GM18873 (cell line): ENCODE data around the gene FAM76A.
"Not testable (repeated sequence)": the region's sequence is repeated elsewhere in the genome, so short reads cannot be mapped to it uniquely, and the experiment has no call there.

Experiments used
- ATAC-seq: cut with Tn5 transposase; IDR thresholded peaks from one replicate; pipeline ENCODE4 v1.9.1; 2021; ENCODE audit warnings: mild to moderate bottlenecking, moderate library complexity, moderate number of reproducible peaks; ENCODE audit not compliant: unreplicated experiment, low FRiP score

The FAM76A gene

GRCh38 chr1:27773826-27774445, 48.2 kb downstream of the FAM76A start:
- no peak for ATAC-seq

DNA sequence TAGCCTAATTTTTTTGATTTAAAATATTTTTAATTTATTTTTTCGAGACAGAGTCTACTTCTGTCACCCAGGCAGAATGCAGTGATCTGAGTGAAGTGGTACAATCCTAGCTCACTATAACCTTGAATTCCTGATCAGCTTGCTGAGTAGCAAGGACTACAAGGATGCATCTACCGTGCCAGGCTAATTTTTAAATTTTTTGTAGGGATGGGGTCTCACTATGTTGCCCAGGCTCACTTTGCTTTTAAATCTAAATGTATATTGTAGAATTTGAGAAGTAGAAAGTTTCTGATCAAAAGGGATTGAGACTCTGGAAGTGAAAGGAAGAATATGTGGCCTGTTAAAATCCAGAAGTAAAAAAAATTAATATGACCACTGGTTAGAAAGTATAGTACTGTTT, 48.9 kb downstream of the FAM76A start:
- ATAC-seq, result no peak

- ATAC-seq, result not testable (repeated sequence)
Observed at GRCh38 chr1:27775336-27775735, 49.6 kb downstream of the FAM76A start.

- not testable (repeated sequence) for ATAC-seq
Observed at GRCh38 chr1:27776276-27776675, 50.5 kb downstream of the FAM76A start.

- no peak for ATAC-seq
Observed at GRCh38 chr1:27778056-27778455, 52.3 kb downstream of the FAM76A start.

DNA sequence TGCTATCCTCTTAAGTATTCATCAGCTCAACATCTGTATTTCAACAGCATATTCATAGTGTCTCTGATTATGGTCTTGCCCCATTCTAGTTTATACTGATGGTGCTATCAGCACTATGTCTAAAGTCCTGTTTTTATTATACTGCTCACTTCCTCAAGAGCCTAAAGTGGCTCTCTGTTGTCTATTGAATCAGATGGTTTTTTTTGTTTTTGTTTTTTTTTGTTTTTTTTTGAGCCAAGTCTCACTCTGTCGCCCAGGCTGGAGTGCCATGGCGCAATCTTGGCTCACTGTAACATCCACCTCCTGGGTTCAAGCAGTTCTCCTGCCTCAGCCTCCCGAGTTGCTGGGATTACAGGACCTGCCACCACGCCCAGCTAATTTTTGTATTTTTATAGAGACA, 53.4 kb downstream of the FAM76A start:
- ATAC-seq, result no peak

DNA sequence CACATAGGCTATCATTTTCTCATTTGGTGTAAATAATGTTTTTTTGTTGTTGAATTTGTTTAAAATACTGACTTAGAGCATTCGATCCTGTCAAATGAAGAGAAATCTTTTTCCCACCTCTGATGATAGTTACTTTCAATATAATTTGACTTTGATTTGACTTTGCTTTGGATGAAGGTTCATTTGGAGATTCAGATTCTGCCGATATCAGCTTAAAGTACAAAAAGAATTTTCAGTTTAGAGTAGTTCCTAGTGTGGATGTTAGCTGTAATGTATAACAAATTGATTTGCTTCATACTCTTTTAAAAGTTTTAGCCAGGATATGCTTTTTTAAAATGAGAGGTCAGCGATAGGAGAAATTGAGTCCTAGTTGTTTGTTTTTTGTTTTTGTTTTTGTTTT, 57.2 kb downstream of the FAM76A start:
- no peak for ATAC-seq

DNA sequence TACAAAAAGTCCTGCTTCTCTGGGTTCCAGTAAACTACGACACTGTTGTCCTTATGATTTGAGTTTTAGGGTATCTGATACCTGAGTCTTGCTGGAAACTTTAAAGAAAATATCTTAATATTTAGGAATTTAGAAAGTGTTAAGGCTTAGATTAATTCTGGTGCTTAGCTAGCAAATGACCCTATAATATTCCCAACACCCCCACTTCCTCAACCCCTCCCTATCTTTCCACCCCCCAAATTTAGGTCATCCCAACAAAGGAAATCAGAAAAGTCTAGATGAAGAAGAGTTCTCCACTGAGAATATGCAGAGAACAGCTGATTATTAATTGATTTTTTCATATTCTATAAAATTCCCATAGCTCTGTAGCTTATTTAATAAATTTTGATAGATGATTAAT, 58.9 kb downstream of the FAM76A start:
- ATAC-seq, result no peak

GRCh38 chr1:27785781-27786455, 60.2 kb downstream of the FAM76A start:
- no peak for ATAC-seq

DNA sequence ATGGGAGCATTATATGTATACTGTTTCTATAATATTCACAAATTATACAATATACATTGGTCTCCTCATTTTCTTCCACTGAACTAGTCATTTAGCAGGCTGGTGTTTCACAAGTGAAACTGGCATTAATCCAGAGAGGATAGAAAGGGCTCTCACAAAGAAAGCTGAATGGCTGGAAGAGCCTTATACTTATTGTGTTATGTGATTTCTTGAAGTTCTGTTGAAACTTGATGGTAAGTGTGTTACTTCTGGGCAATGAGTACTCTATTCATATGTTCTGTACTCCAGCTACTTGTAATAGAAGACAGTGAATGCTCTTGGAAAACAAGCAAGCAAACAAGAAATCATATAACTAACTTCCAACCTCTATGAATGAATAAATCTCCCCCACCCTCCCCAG, 62.1 kb downstream of the FAM76A start:
- no peak for ATAC-seq

- ATAC-seq, result no peak
Observed at GRCh38 chr1:27789540-27790041, 63.8 kb downstream of the FAM76A start.

DNA sequence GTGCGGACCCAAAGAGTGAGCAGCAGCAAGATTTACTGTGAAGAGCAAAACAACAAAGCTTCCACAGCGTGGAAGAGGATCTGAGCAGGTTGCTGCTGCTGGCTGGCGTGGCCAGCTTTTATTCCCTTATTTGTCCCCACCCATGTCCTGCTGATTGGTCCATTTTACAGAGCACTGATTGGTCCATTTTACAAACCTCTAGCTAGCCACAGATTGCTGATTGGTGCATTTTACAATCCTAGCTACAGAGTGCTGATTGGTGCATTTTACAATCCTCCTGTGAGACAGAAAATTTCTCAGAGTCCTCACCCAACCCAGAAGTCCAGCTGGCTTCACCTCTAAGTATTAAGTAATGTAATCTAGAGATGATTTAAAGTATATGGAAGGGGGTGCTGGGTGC, 64.5 kb downstream of the FAM76A start:
- not testable (repeated sequence) for ATAC-seq

GRCh38 chr1:27795601-27796000, 69.8 kb downstream of the FAM76A start:
- ATAC-seq, result no peak

DNA sequence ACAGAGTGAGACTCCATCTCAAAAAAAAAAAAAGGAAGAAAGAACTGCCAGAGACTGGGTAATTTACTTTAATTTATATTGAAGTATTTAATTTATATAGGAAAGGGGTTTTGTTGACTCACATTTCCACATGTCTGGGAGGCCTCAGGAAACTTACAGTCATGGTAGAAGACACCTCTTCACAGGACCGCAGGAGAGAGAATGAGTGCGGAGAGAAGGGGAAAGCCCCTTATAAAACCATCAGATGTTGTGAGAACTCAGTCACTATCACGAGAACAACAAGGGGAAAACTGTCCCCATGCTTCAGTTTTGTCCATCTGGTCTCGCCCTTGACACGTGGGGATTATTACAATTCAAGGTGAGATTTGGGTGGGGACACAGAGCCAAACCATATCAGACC, 79.0 kb downstream of the FAM76A start:
- no peak for ATAC-seq

- ATAC-seq, result no peak
Observed at GRCh38 chr1:27806758-27807157, 81.0 kb downstream of the FAM76A start.

GRCh38 chr1:27807385-27807784, 81.6 kb downstream of the FAM76A start:
- ATAC-seq, result no peak

DNA sequence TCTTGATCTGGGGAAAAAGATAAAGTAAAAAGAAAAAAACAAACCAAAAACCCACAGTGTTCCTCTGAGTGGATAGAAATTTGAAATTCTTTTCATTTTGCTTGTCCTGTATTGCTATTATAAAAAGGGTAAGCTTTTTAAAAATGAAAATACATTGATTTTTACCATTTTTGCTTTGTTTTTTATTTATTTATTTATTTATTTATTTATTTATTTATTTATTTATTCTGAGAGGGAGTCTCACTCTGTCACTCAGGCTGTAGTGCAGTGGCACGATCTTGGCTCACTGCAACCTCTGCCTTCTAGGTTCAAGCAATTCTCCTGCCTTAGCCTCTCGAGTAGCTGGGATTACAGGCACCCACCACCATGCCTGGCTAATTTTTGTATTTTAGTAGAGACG, 82.4 kb downstream of the FAM76A start:
- ATAC-seq, result not testable (repeated sequence)

- no peak for ATAC-seq
Observed at GRCh38 chr1:27809883-27810282, 84.1 kb downstream of the FAM76A start.

DNA sequence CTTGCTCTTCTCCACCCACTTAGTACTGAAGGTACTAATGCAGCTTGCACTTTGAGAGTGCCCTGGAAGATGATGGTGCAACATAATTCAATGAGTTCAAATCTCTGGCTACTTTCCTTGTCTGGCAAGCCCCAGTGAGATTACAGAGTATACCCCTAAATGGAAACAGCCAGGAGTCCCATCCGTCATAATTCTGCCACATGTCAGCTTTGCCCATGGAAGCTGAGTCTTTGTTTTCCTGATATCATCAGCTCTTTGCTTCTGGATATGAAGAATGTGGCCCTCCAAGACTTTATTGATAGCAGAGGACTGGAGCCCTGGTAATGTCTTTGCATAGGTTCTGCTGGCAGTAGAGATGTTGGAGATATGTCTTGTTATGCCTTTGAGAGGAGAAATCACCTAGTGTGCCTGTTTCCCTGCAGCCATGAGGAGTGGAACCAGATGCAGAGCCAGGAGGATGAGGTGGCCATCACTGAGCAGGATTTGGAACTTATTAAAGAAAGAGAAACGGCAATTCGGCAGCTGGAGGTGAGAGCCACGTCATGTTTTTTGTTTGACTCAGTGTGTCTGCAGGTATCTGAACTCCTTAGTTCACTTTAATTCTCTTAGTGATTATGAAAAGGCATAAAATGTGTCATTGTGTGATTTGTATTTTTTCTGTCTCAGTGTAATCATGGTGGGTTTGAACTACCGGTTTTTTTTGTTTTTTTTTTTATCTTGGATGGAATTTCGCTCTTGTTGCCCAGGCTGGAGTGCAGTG, 86.2 kb downstream of the FAM76A start:
- no peak for ATAC-seq
